Nephron progenitor cell (in vitro differentiated cells): ENCODE measurements around the gene ECE2.

ENCODE experiments used
- DNase-seq: peaks from one replicate; pipeline ENCODE4 v3.0.0; 2021
- H3K27ac Mint-ChIP-seq: 2 replicates; pipeline ENCODE4 v1.8.0; 2021; ENCODE audit warnings: mild to moderate bottlenecking, moderate library complexity, mixed read lengths
- H3K27me3 Mint-ChIP-seq: 2 replicates; pipeline ENCODE4 v1.8.0; 2021; ENCODE audit warnings: mild to moderate bottlenecking, low read depth, mixed read lengths; ENCODE audit not compliant: poor library complexity
- H3K36me3 Mint-ChIP-seq: 2 replicates; pipeline ENCODE4 v1.8.0; 2021; ENCODE audit warnings: low read depth, mixed read lengths
- H3K4me1 Mint-ChIP-seq: 2 replicates; pipeline ENCODE4 v1.8.0; 2021; ENCODE audit warnings: mixed read lengths
- H3K4me3 Mint-ChIP-seq: 2 replicates; pipeline ENCODE4 v1.8.0; 2021; ENCODE audit warnings: mild to moderate bottlenecking, moderate library complexity, mixed read lengths
- H3K9me3 Mint-ChIP-seq: 2 replicates; pipeline ENCODE4 v1.8.0; 2021; ENCODE audit warnings: mild to moderate bottlenecking, moderate library complexity, mixed read lengths
- CTCF ChIP-seq: fragments of 200-600 bp; sonication (generic); IDR thresholded peaks from 2 replicates; pipeline ENCODE4 v1.5.0; 2021; ENCODE audit warnings: antibody characterized with exemption

The ECE2 gene

GRCh38 chr3:184277366-184277765 lies 1.5 kb downstream of the ECE2 start:
- Mint-ChIP-seq H3K9me3 (no peaks in the 10 kb centered on the region), H3K27me3 (peaks cover 96% of the 10 kb centered on the region), H3K4me3 (no peak overlapping the region), H3K27ac (no peak overlapping the region), H3K4me1 (peaks cover 5% of the 10 kb centered on the region), H3K36me3 (no peaks in the 10 kb centered on the region)
- TF ChIP-seq CTCF = no peak
- DNase-seq = no peak

GRCh38 chr3:184282941-184283340 lies 7.1 kb downstream of the ECE2 start:
- H3K9me3 Mint-ChIP-seq = no peaks in the 10 kb centered on the region
- DNase-seq = no peak
- no peaks in the 10 kb centered on the region for H3K4me1 Mint-ChIP-seq
- no peaks in the 10 kb centered on the region for H3K36me3 Mint-ChIP-seq
- no peak for TF ChIP-seq CTCF
- H3K27ac Mint-ChIP-seq = no peak overlapping the region
- no peak overlapping the region for H3K4me3 Mint-ChIP-seq
- peaks cover 83% of the 10 kb centered on the region for H3K27me3 Mint-ChIP-seq

GRCh38 chr3:184283681-184284080 lies 7.9 kb downstream of the ECE2 start:
- H3K27me3 Mint-ChIP-seq = peaks cover 83% of the 10 kb centered on the region

GRCh38 chr3:184284696-184285095 lies 8.9 kb downstream of the ECE2 start:
- Mint-ChIP-seq H3K27me3 (peaks cover 83% of the 10 kb centered on the region), H3K36me3 (no peaks in the 10 kb centered on the region), H3K27ac (no peak overlapping the region), H3K9me3 (no peaks in the 10 kb centered on the region), H3K4me1 (no peaks in the 10 kb centered on the region), H3K4me3 (no peak overlapping the region)
- DNase-seq = peak; percentile 55
- no peak for TF ChIP-seq CTCF

More at GRCh38 chr3:184283681-184284080, 7.9 kb downstream of the ECE2 start:
- Mint-ChIP-seq H3K27ac (no peak overlapping the region), H3K4me3 (no peak overlapping the region), H3K36me3 (no peaks in the 10 kb centered on the region), H3K9me3 (no peaks in the 10 kb centered on the region), H3K4me1 (no peaks in the 10 kb centered on the region)
- no peak for TF ChIP-seq CTCF
- no peak for DNase-seq

GRCh38 chr3:184289426-184289938 lies 13.7 kb downstream of the ECE2 start:
- no peaks in the 10 kb centered on the region for H3K4me1 Mint-ChIP-seq
- no peak overlapping the region for H3K27ac Mint-ChIP-seq
- peak; percentile 69 for DNase-seq
- no peaks in the 10 kb centered on the region for H3K36me3 Mint-ChIP-seq
- TF ChIP-seq CTCF = peak; percentile 57
- H3K4me3 Mint-ChIP-seq = no peak overlapping the region
- no peaks in the 10 kb centered on the region for H3K9me3 Mint-ChIP-seq
- peaks cover 76% of the 10 kb centered on the region for H3K27me3 Mint-ChIP-seq

GRCh38 chr3:184290331-184290730 lies 14.5 kb downstream of the ECE2 start:
- no peak overlapping the region for H3K4me3 Mint-ChIP-seq
- H3K4me1 Mint-ChIP-seq = no peaks in the 10 kb centered on the region
- peaks cover 75% of the 10 kb centered on the region for H3K27me3 Mint-ChIP-seq
- H3K36me3 Mint-ChIP-seq = no peaks in the 10 kb centered on the region
- no peak overlapping the region for H3K27ac Mint-ChIP-seq
- no peak for DNase-seq
- no peak for TF ChIP-seq CTCF
- no peaks in the 10 kb centered on the region for H3K9me3 Mint-ChIP-seq
